Ovary (tissue), 3 donors: ENCODE measurements around the gene LHFPL6.

Source experiments
- POLR2A ChIP-seq: fragments of 450-650 bp; IDR thresholded peaks from one replicate; pipeline ENCODE4 v1.6.1; 2017; ENCODE audit warnings: antibody characterized with exemption, mild to moderate bottlenecking, moderate library complexity
- TF ChIP-seq, protein P1 (sequence below), 3 donors: fragments of 450-650 bp in 2 of 3; fragments of 200-600 bp in 1 of 3; IDR thresholded peaks; one replicate each; pipeline versions ENCODE4 v1.5.1 to v1.8.0; 2016 to 2022; ENCODE audit warnings: antibody characterized with exemption in 3 of 3, mild to moderate bottlenecking in 1 of 3
- donor health status: DM: no; HTN: no; CAD: no.

DNA sequence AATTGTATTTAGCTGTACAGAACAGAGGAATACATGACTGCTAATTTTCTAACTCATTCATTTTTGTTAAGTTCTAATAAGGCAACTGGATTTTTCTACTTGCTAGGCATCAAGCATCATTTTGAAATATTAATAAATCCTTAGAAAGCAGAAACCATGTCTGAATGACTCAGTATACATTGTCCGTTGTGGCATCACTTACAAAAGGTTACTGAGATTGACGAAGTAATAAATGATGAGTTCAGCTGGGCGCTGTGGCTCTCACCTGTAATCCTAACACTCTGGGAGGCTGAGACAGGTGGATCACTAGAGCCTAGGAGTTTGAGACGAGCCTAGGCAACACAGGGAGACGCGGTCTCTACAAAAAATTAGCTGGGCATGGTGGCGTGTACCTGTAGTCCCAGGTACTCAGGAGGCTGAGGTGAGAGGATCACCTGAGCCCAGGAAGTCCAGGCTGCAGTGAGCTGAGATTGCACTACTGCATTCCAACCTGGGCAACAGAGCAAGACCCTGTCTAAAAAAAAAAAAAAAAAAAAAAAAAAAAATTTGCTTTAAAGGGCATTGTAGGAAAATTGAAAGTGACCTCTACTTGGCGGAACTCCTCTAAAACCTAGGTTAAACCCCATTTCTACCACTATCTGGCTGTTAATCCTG, 36.6 kb downstream of the LHFPL6 start:
- TF ChIP-seq, protein P1, sequence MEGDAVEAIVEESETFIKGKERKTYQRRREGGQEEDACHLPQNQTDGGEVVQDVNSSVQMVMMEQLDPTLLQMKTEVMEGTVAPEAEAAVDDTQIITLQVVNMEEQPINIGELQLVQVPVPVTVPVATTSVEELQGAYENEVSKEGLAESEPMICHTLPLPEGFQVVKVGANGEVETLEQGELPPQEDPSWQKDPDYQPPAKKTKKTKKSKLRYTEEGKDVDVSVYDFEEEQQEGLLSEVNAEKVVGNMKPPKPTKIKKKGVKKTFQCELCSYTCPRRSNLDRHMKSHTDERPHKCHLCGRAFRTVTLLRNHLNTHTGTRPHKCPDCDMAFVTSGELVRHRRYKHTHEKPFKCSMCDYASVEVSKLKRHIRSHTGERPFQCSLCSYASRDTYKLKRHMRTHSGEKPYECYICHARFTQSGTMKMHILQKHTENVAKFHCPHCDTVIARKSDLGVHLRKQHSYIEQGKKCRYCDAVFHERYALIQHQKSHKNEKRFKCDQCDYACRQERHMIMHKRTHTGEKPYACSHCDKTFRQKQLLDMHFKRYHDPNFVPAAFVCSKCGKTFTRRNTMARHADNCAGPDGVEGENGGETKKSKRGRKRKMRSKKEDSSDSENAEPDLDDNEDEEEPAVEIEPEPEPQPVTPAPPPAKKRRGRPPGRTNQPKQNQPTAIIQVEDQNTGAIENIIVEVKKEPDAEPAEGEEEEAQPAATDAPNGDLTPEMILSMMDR (IDR thresholded peaks at IDR 0.05) = no peak
- TF ChIP-seq POLR2A = no peak
